Spleen (tissue), 11 donors: ENCODE results near the gene IMPG2. TPM values are rescaled to one million over a fixed set of nuclear protein-coding genes. Genes with fewer than 3 reads are reported as not detected.

ENCODE experiments used
- DNase-seq: peaks from one replicate; pipeline ENCODE4 v3.0.0-alpha.2; 2020
- H3K27ac ChIP-seq, 8 donors: fragments of 200-600 bp; sonication (generic) in 7 of 8; 1 replicate in 4 of 8; 2 replicates in 4 of 8; pipeline versions ENCODE4 v1.5.0 to v1.8.0; 2016 to 2021; ENCODE audit warnings: inconsistent platforms in 4 of 8, mild to moderate bottlenecking in 4 of 8, moderate library complexity in 1 of 8
- H3K27me3 ChIP-seq, 7 donors: fragments of 200-600 bp; sonication (generic) in 6 of 7; replicated peaks in 1 of 7; 1 replicate in 4 of 7; 2 replicates in 3 of 7; pipeline versions ENCODE4 v1.5.0 to v1.8.0; 2016 to 2021; ENCODE audit warnings: inconsistent platforms in 3 of 7, mild to moderate bottlenecking in 1 of 7
- H3K36me3 ChIP-seq, 6 donors: fragments of 200-600 bp; sonication (generic) in 5 of 6; 1 replicate in 4 of 6; 2 replicates in 2 of 6; pipeline versions ENCODE4 v1.5.0 to v1.8.0; 2016 to 2021; ENCODE audit warnings: inconsistent platforms in 2 of 6
- H3K4me1 ChIP-seq, 6 donors: fragments of 200-600 bp; sonication (generic) in 5 of 6; 1 replicate in 3 of 6; 2 replicates in 3 of 6; pipeline versions ENCODE4 v1.5.0 to v1.8.0; 2016 to 2021; ENCODE audit warnings: inconsistent platforms in 3 of 6
- H3K4me3 ChIP-seq, 8 donors: fragments of 200-600 bp; sonication (generic) in 7 of 8; 1 replicate in 4 of 8; 2 replicates in 4 of 8; pipeline versions ENCODE4 v1.5.0 to v1.8.0; 2016 to 2021; ENCODE audit warnings: inconsistent platforms in 4 of 8, mild to moderate bottlenecking in 4 of 8, moderate library complexity in 2 of 8
- H3K9me3 ChIP-seq, 8 donors: fragments of 200-600 bp; sonication (generic) in 7 of 8; 1 replicate in 4 of 8; 2 replicates in 4 of 8; pipeline versions ENCODE4 v1.5.0 to v1.8.0; 2016 to 2021; ENCODE audit warnings: inconsistent platforms in 4 of 8
- CTCF ChIP-seq, 11 experiments: fragments of 200-600 bp in 7 of 11; fragments of 450-650 bp in 4 of 11; sonication (generic) in 4 of 11; IDR thresholded peaks in 8 of 11; conservative IDR thresholded peaks in 3 of 11; 1 replicate in 7 of 11; 2 replicates in 4 of 11; pipeline versions ENCODE4 v1.4.0 to v1.8.0; 2016 to 2021; ENCODE audit warnings: antibody characterized with exemption in 11 of 11, inconsistent platforms in 4 of 11, mild to moderate bottlenecking in 1 of 11
- POLR2A ChIP-seq, 3 donors: fragments of 450-650 bp; IDR thresholded peaks; one replicate each; pipeline ENCODE4 v1.5.1; 2017; ENCODE audit warnings: antibody characterized with exemption in 3 of 3, mild to moderate bottlenecking in 1 of 3
- POLR2AphosphoS5 ChIP-seq, 3 donors: sonication (generic); formaldehyde crosslinking; IDR thresholded peaks; one replicate each; pipeline ENCODE4 v1.5.1; 2017; ENCODE audit warnings: antibody characterized with exemption in 3 of 3
- WGBS, 5 donors: extraction: QIAGEN DNeasy Blood & Tissue Kit in 3 of 5; methylation state at CpG; one replicate each; pipeline versions ENCODE4 v1.1.5 to v1.1.7; 2013 to 2018; 5-methylcytosine and 5-hydroxymethylcytosine counted together
- intact Hi-C: fragments of 100-400 bp; cut with DNase I; formaldehyde crosslinking; loops from one replicate; pipeline ENCODE4 v1.15.0; 2023; ENCODE audit warnings: low total_unique reads
- polyA plus RNA-seq, 3 donors: library from polyadenylated mRNA; stranded (reverse); fragments of 200-250 nt; gene quantifications; one replicate each; pipeline ENCODE4 v1.2.1, GENCODE V29; 2013
- total RNA-seq, 7 donors: library from RNA; depleted of rRNA in 3 of 7; stranded (reverse); fragments of >200 nt in 3 of 7; fragmentation: NEBNext Ultra II Directional in 4 of 7; extraction: Animal tissue kit (Norgen Biotek cat#: 25700) in 4 of 7; gene quantifications; one replicate each; pipeline versions ENCODE4 v1.1.0 to v1.2.1, GENCODE V29; 2016 to 2021
- donor health status: healthy with polysubstance abuse.
- donor health status: DM: no; HTN: no; CAD: no; lungs with moderate emphysema.
- donor health status: DM: no; HTN: no; CAD: no.
- donor health status: Bipolar disorder and iron deficiency.
- donor health status: healthy.
- donor health status: DM: no; HTN: no; CAD: no.
- donor health status: DM: yes; HTN: yes; CAD: no.

The IMPG2 gene
- total and polyA plus RNA-seq, 10 donors: 0.06 to 1.2 (median 0.52) TPM

DNA sequence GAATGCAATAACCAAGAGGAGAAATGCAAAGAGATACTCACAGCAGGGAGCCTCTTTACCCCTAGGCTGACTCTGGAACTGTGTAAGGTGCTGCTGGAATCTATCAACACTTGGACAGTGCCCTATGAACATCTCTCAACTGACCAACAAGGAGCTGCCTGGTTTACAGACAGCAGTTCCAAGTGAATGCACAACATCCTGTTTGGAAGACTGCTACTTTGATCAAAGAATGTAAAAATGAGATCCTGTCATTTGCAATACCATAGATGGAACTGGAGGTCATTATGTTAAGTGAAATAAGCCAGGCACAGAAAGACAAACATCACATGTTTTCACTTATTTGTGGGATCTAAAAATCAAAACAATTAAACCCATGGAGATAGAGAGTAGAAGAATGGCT is 136.3 kb downstream of the IMPG2 start:
- Histone ChIP-seq H3K27ac (no peak overlapping the region), H3K4me1 (no peaks in the 10 kb centered on the region), H3K36me3 (no peaks in the 10 kb centered on the region), H3K27me3 (no peaks in the 10 kb centered on the region), H3K9me3 (no peaks in the 10 kb centered on the region), H3K4me3 (no peak overlapping the region)
- intact Hi-C loops: no loop called here
- no peak for DNase-seq
- TF ChIP-seq POLR2AphosphoS5 (IDR thresholded peaks at IDR 0.05) (no peak), POLR2A (IDR thresholded peaks at IDR 0.05) (no peak), CTCF (IDR thresholded peaks at IDR 0.05 in 8 of 11, conservative IDR thresholded peaks at IDR 0.05 in 3 of 11) (no peak)

- intact Hi-C loops: no loop called here
- Histone ChIP-seq H3K4me1 (no peaks in the 10 kb centered on the region), H3K9me3 (no peaks in the 10 kb centered on the region), H3K27me3 (no peaks in the 10 kb centered on the region), H3K27ac (no peak overlapping the region), H3K4me3 (no peak overlapping the region), H3K36me3 (no peaks in the 10 kb centered on the region)
- WGBS, 5 donors: 80 to 93% (median 85%) methylated on average over 5 of the region's 5 CpGs
- no peak for TF ChIP-seq CTCF (IDR thresholded peaks at IDR 0.05 in 8 of 11, conservative IDR thresholded peaks at IDR 0.05 in 3 of 11)
- TF ChIP-seq POLR2A (IDR thresholded peaks at IDR 0.05): no peak
- no peak for TF ChIP-seq POLR2AphosphoS5 (IDR thresholded peaks at IDR 0.05)
- no peak for DNase-seq
These were observed 137.2 kb downstream of the IMPG2 start for GRCh38 chr3:101183151-101183550.

DNA sequence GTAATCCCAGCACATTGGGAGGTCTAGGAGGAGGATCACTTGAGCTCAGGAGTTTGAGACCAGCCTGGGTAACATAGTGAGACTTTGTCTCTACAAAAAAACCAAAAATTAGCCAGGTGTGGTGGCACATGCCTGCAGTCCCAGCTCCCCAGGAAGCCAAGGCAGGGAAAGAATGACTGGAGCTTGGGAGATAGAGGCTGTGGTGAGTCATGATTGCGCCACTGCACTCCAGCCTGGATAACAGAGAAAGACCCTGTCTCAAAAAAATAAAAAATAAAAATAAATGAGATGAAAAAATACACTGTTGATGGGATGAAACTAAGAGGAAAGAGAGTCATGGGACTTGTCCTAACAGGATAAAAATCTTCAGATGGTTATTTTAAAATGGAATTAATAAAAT is 137.6 kb downstream of the IMPG2 start:
- H3K9me3 ChIP-seq: no peaks in the 10 kb centered on the region
- no peak overlapping the region for H3K4me3 ChIP-seq
- H3K27ac ChIP-seq: no peak overlapping the region
- intact Hi-C loops: no loop called here
- H3K4me1 ChIP-seq: no peaks in the 10 kb centered on the region
- H3K27me3 ChIP-seq: no peaks in the 10 kb centered on the region
- H3K36me3 ChIP-seq: no peaks in the 10 kb centered on the region
- TF ChIP-seq CTCF (IDR thresholded peaks at IDR 0.05 in 8 of 11, conservative IDR thresholded peaks at IDR 0.05 in 3 of 11) (no peak), POLR2AphosphoS5 (IDR thresholded peaks at IDR 0.05) (no peak), POLR2A (IDR thresholded peaks at IDR 0.05) (no peak)
- WGBS, 5 donors: 79 to 94% (median 85%) methylated on average over 1 of the region's 1 CpG
- no peak for DNase-seq

- H3K27me3 ChIP-seq: no peaks in the 10 kb centered on the region
- H3K9me3 ChIP-seq: no peaks in the 10 kb centered on the region
- no peak for DNase-seq
- H3K4me1 ChIP-seq: no peaks in the 10 kb centered on the region
- no peak for TF ChIP-seq CTCF (IDR thresholded peaks at IDR 0.05 in 8 of 11, conservative IDR thresholded peaks at IDR 0.05 in 3 of 11)
- TF ChIP-seq POLR2AphosphoS5 (IDR thresholded peaks at IDR 0.05): no peak
- TF ChIP-seq POLR2A (IDR thresholded peaks at IDR 0.05): no peak
- intact Hi-C loops: no loop called here
- H3K27ac ChIP-seq: no peak overlapping the region
- H3K36me3 ChIP-seq: no peaks in the 10 kb centered on the region
- no peak overlapping the region for H3K4me3 ChIP-seq
These were observed 138.6 kb downstream of the IMPG2 start for GRCh38 chr3:101181801-101182200.
